Right lung (tissue), 5 donors: ENCODE results near the gene IVL. TPM values are rescaled to one million over a fixed set of nuclear protein-coding genes. Genes with fewer than 3 reads are reported as not detected.

Experiments used
- DNase-seq, 2 donors: peaks; one replicate each; pipeline ENCODE4 v3.0.0-alpha.2; 2013
- polyA plus RNA-seq, 5 donors: library from polyadenylated mRNA; unstranded; fragments of 120-200 nt; gene quantifications; one replicate each; pipeline versions ENCODE4 v1.2.1 to v1.2.3, GENCODE V29; 2013; ENCODE audit warnings: inconsistent platforms in 1 of 5, low replicate concordance in 1 of 5; ENCODE audit not compliant: insufficient read length in 5 of 5, insufficient read depth in 1 of 5

The IVL gene
- polyA plus RNA-seq, 5 donors: not detected

- no peak for DNase-seq
These were observed 38.4 kb downstream of the IVL start, which contains the start of gene SPRR5 for GRCh38 chr1:152946651-152947256. Gene SPRR5, plus strand, starts transcription at chr1:152947206. Its CDS starts 1,349 bp downstream, at chr1:152948555.

DNA sequence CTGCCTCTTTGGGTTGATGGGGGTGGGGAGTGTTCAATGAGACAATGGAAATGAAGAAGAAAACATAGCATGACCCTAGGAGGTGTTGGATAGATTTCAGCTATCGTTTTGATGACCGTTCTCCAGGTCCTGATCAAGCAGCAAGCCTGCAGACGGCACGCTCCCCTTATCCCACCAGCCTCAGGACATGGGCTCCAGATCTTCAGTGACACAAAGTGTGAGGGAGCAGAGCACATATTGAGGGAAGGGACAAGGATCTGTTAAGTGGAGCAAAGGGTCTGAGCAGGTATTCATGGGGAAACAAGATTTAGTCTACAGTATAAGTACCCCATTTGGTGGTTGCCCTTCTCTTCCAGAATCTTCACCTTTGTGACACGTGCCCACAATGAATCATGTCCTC lies 43.4 kb downstream of the IVL start:
- no peak for DNase-seq

DNA sequence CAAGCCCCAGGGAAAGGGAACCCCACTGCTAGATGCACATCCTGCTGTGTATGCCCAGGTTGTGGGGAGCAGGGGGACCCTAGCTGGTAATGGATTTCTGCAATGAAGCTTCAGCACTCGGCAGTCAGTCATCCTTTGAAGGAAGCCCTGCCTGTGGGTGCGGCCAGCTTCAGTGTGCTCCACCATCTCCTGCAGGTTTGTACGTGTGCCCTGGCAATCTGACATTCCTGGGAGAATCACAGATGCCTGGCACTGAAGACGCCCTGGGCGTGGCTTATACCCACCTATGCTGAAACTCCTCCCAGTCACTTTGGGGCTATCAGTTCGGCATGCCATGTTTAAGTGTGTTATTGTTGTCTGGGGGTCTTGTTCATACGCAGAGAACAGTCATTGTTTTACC lies 45.4 kb downstream of the IVL start:
- DNase-seq: no peak

- DNase-seq: no peak
These were observed 46.1 kb downstream of the IVL start for GRCh38 chr1:152954436-152954835.

GRCh38 chr1:152957561-152957960 lies 49.2 kb downstream of the IVL start:
- no peak for DNase-seq

DNA sequence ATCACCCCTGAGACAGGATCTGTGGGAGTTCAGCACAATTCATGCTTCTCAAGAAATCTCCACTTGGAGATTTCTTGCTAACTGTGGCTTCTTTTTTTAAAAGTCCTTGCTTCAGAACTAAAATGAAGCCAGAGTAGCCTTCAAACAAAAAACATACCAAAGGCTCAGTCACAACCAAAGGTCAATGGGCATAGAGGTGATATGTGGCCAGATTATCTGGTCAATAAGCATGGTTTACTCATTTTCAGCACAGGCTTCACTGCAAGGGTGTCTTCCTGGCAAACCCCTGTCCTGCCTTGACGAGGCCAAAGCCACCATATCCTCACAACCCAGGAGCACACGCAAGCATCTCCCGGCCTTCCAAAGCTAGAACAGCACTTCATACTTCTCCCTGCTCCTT lies 50.9 kb downstream of the IVL start:
- no peak for DNase-seq

- no peak for DNase-seq
These were observed 51.6 kb downstream of the IVL start for GRCh38 chr1:152959801-152960451.

DNA sequence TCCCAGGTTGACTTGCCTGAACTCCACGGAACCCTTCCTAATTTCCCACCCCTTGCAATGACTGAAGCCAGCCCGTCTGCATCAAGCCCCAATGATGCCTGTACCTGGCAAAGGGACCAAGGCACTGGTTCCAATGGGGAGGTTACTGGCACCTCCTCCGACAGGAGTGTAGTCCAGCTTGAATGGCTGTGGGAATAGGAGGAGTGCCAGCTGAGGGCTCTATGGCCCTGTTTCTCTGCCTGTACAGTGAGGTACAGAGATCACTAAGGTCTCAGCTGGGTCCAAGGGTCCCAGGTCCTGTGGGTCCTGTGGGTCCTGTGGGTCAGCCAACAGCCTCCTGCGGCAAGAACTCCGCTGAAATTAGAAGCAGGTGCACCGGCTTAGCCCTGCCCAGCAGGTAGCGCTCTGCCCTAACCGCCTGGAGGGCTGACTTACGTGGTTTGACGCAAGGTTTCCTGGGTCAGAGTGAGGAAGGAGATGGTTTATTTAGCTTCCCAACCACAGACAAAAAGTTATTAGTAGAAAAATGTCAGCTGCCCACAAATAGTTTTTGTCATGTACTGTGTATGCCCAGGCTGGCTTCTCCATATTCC lies 52.2 kb downstream of the IVL start:
- no peak for DNase-seq

Other genes starting within 250 kb of the IVL start
- not detected for gene LCE2D, start 245.2 kb upstream of the IVL start, polyA plus RNA-seq
- not detected for gene LCE2C, start 233.3 kb upstream of the IVL start, polyA plus RNA-seq
- gene LCE2B, start 222.4 kb upstream of the IVL start, polyA plus RNA-seq: not detected
- gene LCE2A, start 210.2 kb upstream of the IVL start, polyA plus RNA-seq: not detected
- gene LCE4A, start 200.4 kb upstream of the IVL start, polyA plus RNA-seq: not detected
- gene KPRP, start 150.5 kb upstream of the IVL start, polyA plus RNA-seq: not detected
- not detected for gene LCE1F, start 133.4 kb upstream of the IVL start, polyA plus RNA-seq
- gene LCE1E, start 122.3 kb upstream of the IVL start, polyA plus RNA-seq: not detected
- not detected for gene LCE1D, start 111.8 kb upstream of the IVL start, polyA plus RNA-seq
- not detected for gene LCE1C, start 101.9 kb upstream of the IVL start, polyA plus RNA-seq
- not detected for gene LCE1B, start 96.6 kb upstream of the IVL start, polyA plus RNA-seq
- gene LCE1A, start 81.1 kb upstream of the IVL start, polyA plus RNA-seq: not detected
- gene LCE6A, start 65.7 kb upstream of the IVL start, polyA plus RNA-seq: not detected
- not detected for gene LCE7A, start 48.5 kb upstream of the IVL start, polyA plus RNA-seq
- gene SMCP, start 30.2 kb upstream of the IVL start, polyA plus RNA-seq: not detected
- not detected for gene SPRR5, start 38.7 kb downstream of the IVL start, polyA plus RNA-seq
- gene SPRR4, start 62.1 kb downstream of the IVL start, polyA plus RNA-seq: not detected
- not detected for gene SPRR1A, start 75.5 kb downstream of the IVL start, polyA plus RNA-seq
- gene SPRR3, start 93.2 kb downstream of the IVL start, polyA plus RNA-seq: under 1 TPM in 3 of 5 donors, not detected in 2; 0.21 to 0.42 (median 0.27) TPM
- gene SPRR1B, start 122.7 kb downstream of the IVL start, polyA plus RNA-seq: not detected
- not detected for gene SPRR2D, start 132.6 kb downstream of the IVL start, polyA plus RNA-seq
- not detected for gene SPRR2A, start 149.0 kb downstream of the IVL start, polyA plus RNA-seq
- gene SPRR2B, start 163.1 kb downstream of the IVL start, polyA plus RNA-seq: not detected
- gene SPRR2E, start 186.0 kb downstream of the IVL start, polyA plus RNA-seq: not detected
- under 1 TPM in 3 of 5 donors, not detected in 2; 0.43 to 0.70 (median 0.64) TPM for gene SPRR2F, start 205.0 kb downstream of the IVL start, polyA plus RNA-seq
- gene SPRR2G, start 242.3 kb downstream of the IVL start, polyA plus RNA-seq: not detected